Right ventricle myocardium superior (tissue), 1 donor: ENCODE data around the gene TMEM161A. TPM values are rescaled to one million over a fixed set of nuclear protein-coding genes. Genes with fewer than 3 reads are reported as not detected.
A peak's percentile ranks its signal among the peaks of the same experiment; 100 is the strongest.
"Not testable (repeated sequence)": the region's sequence is repeated elsewhere in the genome, so short reads cannot be mapped to it uniquely, and the experiment has no call there.

Experiments used
- ATAC-seq: fragments of 200-7000 bp; cut with Tn5 transposase; one replicate; pipeline ENCODE4 v1.9.1; 2020; ENCODE audit warnings: mild to moderate bottlenecking; ENCODE audit not compliant: poor library complexity
- DNase-seq: peaks from one replicate; pipeline ENCODE4 v3.0.0-alpha.2; 2020
- intact Hi-C: fragments of 100-400 bp; cut with DNase I; formaldehyde crosslinking; loops from one replicate; pipeline ENCODE4 v1.11.2; 2022
- long read RNA-seq: library from polyadenylated mRNA; unstranded; transcript quantifications from one replicate; pipeline ENCODE4 v2.0.0, GENCODE V29; 2021
- total RNA-seq: library from RNA; stranded (reverse); fragmentation: NEBNext Ultra II Directional; extraction: Animal tissue kit (Norgen Biotek cat#: 25700); gene quantifications from one replicate; pipeline ENCODE4 v1.2.1, GENCODE V29; 2021
- donor health status: DM: no; HTN: yes; CAD: no; lungs with severe emphysema.

TMEM161A gene
- 23.0 TPM for total RNA-seq
- long read RNA-seq, transcript TMEM161A-201 (12 exons, 1,820 nt) = major isoform, 73 of 107 reads
- long read RNA-seq, transcript TMEM161A-205 (11 exons, 1,923 nt) = minor isoform, 9 of 107 reads
- long read RNA-seq, partial matches to known transcripts = 9 of 107 reads
- long read RNA-seq, other reads (novel, unspliced or antisense) = 13 of 107 reads

DNA sequence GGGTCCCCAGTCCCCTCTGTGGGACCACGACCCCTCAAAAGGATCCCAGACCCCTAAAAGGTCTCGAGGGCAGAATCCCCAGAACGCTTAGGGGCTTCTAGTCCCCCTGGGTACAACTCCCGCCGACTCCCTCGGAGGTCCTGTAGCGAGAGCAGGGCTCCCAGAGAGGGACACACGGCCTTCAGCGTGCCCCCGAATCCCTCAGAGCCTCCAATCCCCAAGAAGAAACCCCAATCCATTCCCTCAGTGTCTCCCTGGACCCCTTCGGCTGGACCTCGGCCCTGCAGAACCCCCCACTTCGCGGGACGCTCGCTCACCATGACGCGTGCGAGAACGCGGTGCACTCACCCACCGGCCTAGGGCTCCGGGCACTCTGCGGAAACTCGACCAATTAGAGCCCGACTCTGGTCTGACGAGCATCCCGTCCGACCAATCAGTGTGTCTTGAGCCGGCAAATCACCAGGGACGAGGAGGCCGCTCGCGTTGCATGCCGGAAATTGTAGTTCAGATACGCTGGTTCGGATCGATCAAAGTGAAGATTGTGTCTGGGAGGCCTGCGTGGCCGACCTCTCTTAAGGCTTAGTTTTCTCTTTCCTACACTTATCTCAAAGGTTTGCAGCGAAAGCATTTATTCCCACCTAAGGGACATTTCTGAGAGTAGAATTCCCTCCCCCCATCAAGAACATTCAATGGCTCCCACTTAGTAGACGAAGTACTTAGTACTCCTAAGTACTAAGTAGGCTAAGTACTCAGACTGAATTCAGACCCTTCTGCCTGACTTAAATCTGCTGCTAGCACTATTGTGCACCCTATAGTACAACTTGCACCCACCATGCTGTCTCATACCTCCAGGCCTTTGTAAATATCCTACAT, at the start of gene TMEM161A:
TMEM161A (minus strand) TSS at position 370 of the 873 bp plus-strand sequence; CDS start at position 320, 50 bp downstream.
- ATAC-seq (peak; percentile 96), DNase-seq (peak; percentile 98)
- intact Hi-C loops = loop anchor here (5.0 kb wide), 1 partner anchor 86 kb away; no protein-coding TSS in a partner anchor

DNA sequence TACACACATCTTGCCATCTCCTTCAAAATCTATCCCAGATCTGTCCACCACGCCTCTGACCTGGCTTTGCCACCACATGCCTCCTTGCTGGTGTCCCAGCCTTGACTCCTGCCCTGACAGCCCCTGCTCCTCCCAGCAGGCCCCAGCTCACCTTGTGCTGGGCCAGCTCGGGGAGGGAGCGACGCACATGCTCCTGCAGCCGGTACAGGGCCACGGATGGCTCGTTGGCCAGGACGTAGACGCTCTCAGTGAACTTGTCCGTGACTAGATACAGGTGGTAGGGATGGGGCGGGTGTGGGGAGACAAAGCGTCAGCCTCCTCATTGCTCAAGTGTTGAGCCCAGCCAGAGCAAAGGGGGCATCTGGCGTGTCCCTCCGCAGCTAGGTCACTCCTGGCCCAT, 48.5 kb upstream of the TMEM161A start:
- ATAC-seq = no peak
- DNase-seq = no peak
- intact Hi-C loops = no loop called here

DNA sequence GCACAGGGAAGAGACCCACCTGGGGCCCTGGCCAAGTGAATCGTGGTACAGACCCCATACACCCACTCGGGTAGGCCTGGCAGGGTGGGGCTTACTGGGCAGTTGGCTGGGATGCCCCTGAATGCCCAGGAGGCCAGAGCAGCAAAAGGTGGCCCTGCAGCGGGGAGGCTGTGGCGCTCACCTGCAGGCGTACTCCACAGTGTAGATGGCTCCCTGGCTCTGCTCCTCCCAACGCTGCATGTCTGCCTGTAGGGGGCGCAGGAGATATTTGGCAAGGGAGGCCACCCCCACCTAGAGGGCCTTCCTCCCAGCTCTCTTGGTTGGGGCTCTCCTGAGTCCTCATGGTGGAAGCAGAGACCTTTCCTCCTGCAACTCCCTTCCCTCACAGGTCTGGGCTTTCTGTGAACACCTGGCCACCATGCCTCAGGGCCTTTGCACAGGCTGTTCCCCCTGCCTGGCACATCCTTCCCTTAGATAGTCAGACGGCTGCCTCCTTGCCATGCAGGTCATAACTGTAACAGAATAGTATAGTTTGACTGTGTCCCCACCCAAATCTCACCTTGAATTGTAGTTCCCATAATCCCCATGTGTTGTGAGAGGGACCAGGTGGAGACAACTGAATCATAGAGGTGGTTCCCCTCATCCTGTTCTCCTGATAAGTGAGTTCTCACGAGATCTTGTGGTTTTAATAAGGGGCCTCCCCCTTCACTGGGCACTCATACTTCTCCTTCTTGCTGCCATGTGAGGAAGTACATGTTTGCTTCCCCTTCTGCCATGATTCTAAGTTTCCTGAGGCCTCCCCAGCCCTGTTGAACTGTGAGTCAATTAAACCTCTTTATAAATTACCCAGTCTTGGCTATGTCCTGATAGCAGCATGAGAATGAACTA, 47.8 kb upstream of the TMEM161A start:
- intact Hi-C loops = no loop called here
- peak; percentile 38 for ATAC-seq
- DNase-seq = no peak

DNA sequence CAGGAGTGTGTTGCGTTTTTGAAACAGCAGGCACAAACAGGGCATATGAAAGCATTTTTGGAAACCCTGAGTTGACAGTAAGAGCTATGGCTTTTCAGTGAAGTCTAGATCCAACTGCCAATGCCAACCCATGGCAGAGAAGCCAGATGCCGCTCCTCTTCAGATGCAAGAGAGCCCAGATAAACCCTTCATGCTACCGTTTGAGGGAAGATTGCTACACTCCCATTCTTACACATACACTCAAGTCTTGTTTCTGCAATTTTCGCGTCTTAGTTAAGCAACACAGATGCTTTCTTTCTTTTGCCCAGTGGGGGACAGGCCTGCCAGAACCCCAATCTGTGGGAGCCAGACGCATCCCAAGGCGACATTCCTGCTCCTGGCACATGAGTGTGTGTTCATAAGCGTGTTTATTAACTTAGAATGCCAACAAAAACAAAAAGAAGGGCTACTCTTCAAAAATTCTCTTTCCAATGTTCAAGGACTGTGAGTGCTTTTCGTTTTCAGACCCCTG, 43.3 kb upstream of the TMEM161A start:
- intact Hi-C loops = no loop called here
- ATAC-seq = no peak
- no peak for DNase-seq

DNA sequence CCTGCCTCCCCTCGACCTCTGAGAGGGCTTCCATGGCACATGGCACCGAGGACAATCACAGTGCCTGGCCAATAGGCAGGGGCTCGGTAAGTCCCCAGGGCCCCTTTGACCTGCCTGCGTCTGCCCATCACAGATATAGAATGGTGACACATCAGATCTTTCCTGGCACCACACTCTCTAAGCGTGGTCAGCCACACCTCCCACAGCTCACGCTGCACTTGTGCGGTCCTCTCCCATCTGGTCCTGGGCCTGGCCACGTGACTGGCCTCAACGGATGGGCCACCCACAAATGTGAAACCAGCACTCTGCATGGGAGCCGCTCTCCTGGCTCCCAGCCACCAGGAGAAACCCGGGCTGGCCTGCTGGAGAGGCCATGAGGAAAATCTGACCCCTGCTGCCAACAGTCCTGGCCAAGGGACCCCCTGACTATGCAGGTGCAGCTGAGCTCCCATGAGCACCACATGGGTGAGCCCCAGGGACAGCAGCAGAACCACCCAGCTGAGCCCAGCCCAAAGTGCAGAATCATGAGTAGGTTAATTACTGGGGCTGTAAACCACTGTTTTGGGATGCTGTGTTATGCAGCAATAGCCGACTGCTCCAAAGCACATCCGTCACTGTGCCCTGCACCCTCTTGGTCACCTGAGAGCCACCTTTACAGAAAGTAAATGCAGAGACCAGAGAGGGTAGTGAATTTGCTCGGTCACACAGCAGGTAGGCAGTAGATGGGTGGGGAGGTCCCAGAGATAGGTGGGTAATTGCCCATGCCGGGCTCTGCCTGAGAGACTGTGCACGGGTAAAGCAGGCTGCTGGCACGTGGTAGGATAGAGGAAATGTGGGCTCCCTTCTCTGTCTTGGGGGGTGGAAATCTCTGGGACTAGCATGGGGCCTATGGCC, 41.5 kb upstream of the TMEM161A start:
- no peak for DNase-seq
- ATAC-seq = no peak
- intact Hi-C loops = no loop called here

- DNase-seq = no peak
- intact Hi-C loops = no loop called here
- no peak for ATAC-seq
These were observed 38.7 kb upstream of the TMEM161A start for GRCh38 chr19:19176950-19177349.

DNA sequence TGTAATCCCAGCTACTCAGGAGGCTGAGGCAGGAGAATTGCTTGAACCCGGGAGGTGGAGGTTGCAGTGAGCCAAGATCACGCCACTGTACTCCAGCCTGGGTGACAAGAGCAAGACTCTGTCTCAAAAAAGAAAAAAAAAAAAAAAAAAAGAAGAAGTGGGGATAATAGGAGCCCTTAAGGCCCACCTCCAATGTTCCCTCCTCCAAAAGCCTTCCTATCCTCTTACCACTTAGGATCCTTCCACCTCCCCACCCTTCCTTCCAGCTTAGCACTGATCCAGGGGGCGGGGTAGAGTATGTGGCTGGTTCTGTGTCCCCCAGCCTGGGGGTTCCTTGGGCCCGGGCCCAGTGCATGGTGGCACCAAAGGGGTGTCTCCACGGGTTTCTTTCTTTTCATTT, 35.0 kb upstream of the TMEM161A start:
- intact Hi-C loops, DNase-seq, ATAC-seq: not testable (repeated sequence)

DNA sequence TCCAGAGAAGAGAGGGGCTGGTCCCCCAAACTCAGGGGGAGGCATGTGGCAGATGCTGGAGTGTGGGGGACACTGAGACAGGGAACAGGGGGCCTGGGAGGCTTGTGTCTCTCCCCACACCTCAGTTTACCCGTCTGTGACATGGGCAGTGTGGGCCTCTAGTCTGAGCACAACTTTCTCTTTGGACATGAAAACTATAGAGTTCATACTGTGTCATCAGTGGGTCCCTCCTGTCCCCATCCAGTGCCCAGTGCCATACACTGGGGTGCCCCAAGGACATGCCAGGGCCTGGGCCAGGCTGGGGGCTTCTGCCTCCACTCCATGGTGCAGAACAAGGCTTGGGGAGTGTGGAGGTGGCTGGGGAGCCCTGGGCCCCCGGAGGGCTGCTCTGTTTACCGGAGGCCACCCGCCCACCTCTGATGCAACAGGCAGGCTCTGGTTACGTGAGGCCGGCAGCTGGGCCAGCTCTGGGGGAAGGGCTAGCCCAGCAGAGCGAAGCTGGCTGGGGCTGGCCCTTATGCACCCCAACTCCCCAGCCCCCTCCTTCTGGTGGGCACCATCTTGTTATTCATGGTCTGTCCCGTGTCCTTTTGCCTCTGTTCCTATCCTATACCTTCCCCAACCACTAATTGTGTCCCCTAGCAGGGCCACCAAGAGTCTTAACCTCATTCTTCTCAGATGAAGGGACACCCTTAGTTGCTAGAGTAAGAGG, 33.7 kb upstream of the TMEM161A start:
- no peak for ATAC-seq
- intact Hi-C loops = no loop called here
- DNase-seq = no peak

- intact Hi-C loops = no loop called here
- DNase-seq = no peak
- no peak for ATAC-seq
These were observed 32.8 kb upstream of the TMEM161A start for GRCh38 chr19:19170873-19171672.

GRCh38 chr19:19170053-19170872, 32.0 kb upstream of the TMEM161A start, which contains the start of gene MEF2B:
MEF2B (minus strand) TSS chr19:19170263; CDS start chr19:19150735, 19,528 bp downstream.
- DNase-seq (peak; percentile 87), ATAC-seq (peak; percentile 94)
- intact Hi-C loops = no loop called here

DNA sequence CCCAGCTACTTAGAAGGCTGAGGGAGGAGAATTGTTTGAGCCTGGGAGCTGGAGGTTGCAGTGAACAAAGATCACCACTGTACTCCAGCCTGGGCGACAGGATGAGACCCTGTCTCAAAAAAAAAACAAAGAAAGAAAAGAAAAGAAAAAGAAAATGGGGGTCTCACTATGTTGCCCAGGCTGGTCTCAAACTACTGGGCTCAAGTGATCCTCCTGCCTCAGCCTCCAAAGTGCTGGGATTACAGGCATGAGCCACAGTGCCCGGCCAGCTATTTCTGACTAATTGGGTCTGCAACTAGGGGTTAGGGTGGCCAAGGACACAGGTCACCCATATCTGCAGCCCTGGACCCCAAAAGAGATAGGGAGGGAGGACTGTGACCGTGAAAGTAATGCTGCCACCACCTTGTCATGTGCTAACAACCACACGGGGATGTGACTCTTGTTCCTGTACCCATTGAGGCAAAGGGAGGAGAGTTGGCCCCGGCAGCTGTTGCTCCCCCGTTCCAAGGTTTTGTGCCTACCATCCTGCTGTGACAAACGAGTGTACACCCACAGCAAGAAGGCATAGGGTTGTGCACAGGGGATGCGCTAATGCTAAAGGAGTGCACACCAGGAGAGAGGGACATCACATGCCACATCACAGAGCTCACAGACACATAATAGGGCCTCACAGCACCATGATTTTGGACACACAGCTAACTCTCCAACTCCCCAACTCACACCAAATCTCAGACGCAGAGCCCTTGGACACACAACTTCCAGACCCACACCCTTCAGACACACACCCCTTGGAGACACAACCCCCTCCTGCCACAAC, 31.2 kb upstream of the TMEM161A start:
- no peak for DNase-seq
- ATAC-seq = no peak
- intact Hi-C loops = no loop called here

DNA sequence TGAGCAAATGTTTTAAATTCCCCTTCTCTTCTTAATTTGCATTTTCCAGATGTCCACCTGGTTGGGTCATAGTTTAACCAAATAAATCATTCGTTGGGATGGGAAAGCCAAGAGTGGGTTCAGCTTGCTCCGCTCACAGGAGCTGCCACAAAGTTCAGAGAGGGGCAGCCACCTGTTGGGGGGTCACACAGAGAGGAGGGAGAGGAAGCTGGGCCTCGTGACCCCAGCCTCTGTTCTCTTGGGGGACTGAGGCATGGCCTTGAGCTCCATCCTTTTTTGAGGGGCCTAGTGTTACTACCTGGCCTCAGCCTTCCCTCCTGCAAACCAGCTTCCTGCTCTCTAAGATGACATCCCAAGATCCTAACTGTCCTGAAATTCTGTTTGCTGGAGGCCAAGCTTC, 29.3 kb upstream of the TMEM161A start:
- intact Hi-C loops = no loop called here
- ATAC-seq (no peak), DNase-seq (no peak)

GRCh38 chr19:19165396-19165795, 27.1 kb upstream of the TMEM161A start:
- ATAC-seq (no peak), DNase-seq (no peak)
- intact Hi-C loops = no loop called here

DNA sequence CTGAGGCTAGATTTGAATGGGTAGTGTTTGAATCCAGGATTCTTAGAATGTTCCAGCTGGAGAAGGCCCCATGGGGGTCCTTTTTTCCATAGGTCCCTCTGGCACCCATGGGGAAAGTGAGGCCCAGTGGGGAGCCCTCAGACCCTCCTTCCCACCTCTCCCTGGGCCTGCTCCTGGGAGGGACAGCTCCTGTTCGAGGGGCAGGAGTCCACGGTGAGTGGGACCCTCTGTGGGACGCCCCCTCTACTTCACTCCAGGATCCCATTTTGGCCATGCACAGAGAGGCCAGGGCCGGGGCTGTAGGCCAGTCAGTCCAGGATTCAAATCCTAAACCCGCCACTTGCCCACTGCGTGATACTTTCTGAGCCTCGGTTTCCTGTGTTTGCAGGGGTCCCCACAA, 24.2 kb upstream of the TMEM161A start:
- DNase-seq = no peak
- intact Hi-C loops = no loop called here
- ATAC-seq = no peak

GRCh38 chr19:19160461-19161035, 22.3 kb upstream of the TMEM161A start:
- intact Hi-C loops = no loop called here
- no peak for DNase-seq
- no peak for ATAC-seq
